Putamen (tissue), 1 donor: ENCODE results near the gene PIM1.

Source experiments
- DNase-seq: peaks from one replicate; pipeline ENCODE4 v3.0.0-alpha.2; 2016; ENCODE audit warnings: low spot score

PIM1 gene

GRCh38 chr6:37137201-37138090, 32.5 kb upstream of the PIM1 start:
- DNase-seq, result no peak

GRCh38 chr6:37138856-37139229, 31.1 kb upstream of the PIM1 start:
- no peak for DNase-seq

GRCh38 chr6:37139230-37139962, 30.6 kb upstream of the PIM1 start:
- no peak for DNase-seq

- DNase-seq, result no peak
Measured at GRCh38 chr6:37140145-37140544, 29.8 kb upstream of the PIM1 start.

DNA sequence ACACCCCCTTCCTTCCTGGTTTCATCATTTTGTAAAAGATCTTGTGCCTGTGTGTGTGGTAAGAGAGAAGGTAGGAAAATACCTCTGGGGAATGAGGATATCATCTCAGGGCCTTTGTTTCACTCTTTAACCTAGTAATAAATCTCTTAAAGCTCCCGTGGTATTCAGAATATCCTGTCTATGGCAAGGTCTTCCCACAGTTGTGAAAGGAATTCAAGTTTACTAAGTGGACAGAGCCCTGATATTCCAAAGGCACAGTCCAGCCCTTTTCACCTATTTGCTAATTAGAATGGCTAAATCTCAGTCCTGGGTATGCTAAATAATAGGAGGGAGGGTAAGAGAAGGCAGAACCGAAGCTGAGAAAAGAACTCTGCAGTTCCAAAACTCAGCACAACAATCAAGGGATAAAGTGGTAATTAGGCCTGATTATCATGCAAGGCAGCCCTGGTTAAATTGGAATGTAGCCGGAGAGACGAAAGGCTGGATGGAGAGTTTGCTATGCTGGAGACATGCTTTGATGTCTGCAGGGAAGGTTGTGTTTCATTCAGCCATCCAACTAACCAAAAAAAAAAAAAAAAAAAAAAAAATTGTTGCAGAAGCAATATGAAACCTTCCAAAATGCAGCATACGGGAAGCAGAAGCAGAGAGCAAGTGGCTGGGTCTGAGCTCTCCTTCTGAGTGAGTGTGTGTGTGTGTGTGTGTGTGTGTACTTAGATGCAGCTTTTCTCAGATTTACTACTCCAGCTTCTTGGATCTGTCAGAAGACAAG, 28.5 kb upstream of the PIM1 start:
- DNase-seq, result no peak

DNA sequence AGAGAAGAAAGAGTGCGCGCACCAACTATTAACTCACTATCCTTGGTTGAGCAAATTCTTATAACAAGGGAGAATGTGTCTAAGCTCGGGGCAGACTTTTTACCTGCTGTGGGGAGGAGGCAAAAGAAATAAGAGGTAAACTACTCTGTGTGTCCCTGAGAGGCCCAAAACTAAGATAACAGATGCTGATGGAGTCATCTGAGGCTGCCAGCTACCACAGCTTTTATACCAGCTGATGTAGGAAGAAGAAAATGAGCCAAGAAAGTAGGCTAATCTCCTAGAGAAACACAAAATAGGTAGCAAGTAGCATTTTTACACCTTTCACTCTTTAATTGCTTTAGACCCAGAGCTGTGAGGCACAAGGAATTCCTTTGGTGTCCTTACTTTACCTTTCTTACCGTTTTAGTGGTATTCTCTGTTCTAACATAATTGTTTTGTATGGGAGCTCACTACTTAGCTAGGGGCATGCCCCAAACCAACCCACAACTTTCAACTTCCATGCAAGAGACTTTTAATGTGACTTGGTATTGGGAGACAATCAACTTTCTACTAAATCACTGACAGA, 27.8 kb upstream of the PIM1 start:
- DNase-seq, result no peak

GRCh38 chr6:37143585-37143984, 26.4 kb upstream of the PIM1 start:
- no peak for DNase-seq

- DNase-seq, result no peak
Measured at GRCh38 chr6:37145443-37145842, 24.5 kb upstream of the PIM1 start.

GRCh38 chr6:37146735-37147157, 23.2 kb upstream of the PIM1 start:
- DNase-seq, result no peak

- no peak for DNase-seq
Measured at GRCh38 chr6:37149745-37150144, 20.2 kb upstream of the PIM1 start.

- DNase-seq, result no peak
Measured at GRCh38 chr6:37150314-37150713, 19.6 kb upstream of the PIM1 start.

DNA sequence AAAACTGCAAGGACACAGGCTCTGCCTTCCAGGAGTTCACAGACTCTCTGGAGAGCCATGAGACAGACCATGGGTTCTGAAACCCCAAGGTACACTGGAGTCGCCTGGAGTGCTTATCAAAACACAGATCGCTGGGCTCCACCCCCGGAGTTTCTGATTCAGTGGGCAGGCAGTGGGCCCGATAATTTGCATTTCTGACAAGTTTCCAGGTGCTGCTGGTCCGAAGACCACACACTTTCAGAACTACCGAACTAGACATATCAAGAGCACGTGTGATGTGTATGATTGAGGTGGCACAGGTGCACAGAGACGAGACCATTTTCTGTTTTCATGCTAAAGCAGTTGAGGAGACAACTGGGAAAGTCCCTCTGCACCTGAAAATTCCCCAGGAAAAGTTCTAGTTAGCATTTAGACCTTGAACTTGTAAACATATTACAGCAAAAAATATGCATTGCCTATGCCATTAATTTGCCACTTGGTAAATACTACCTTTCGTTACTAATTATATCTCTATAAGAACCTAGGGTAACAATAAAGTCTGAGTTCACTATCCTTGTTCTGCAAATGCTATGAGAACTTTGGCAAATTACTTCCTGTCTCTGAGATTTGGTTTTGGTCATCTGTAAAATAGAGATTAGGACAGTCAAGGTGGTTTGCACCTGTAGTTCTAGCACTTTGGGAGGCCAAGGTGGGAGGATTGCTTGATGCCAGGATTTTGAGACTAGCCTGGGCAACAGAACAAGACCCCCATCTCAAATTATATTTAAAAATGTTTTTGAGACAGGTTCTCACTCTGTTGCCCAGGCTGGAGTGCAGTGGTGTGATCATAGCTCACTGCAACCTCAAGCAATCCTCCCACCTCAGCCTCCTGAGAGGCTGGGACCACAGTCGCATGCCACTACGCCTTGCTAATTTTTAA, 14.3 kb upstream of the PIM1 start:
- no peak for DNase-seq

- DNase-seq, result no peak
Measured at GRCh38 chr6:37158508-37158907, 11.4 kb upstream of the PIM1 start.

DNA sequence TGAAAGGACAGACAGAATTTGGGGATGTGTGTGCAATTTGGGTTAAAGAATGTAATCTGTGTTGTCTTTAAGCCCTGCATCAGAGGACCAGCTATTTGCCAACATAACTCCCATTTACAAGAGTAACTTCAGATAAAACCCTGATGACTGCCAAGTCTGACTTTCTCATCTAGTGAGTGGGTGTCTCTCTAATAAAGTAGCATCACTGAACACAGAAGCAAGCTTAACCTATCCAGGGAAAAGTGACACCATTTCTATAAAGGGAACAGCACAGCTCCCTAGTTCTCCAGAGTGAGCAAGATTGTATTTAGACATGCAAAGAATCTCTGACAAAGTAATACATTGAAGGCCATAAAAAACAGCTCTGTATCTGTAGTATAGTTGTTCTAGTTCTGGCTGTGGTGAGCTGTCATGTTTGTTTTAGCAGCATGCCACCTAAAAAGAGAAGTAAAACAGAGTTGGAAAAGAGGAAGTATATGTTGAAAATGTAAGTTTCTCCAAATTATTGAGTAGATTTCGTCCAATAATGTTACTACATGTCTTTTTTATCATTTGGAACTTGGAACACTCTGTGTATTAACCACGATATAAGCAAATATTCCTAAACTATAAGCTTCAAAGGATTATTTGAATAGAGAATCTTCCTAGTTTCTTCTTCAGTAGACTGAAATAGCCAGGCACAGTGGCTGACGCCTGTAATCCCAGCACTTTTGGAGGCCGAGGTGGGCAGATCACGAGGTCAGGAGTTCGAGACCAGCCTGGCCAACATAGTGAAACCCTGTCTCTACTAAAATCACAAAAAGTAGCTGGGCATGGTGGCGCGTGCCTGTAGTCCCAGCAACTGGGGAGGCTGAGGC, 8.8 kb upstream of the PIM1 start:
- DNase-seq, result peak; percentile 36

GRCh38 chr6:37162740-37163139, 7.2 kb upstream of the PIM1 start:
- DNase-seq, result no peak

GRCh38 chr6:37168163-37168758, 1.7 kb upstream of the PIM1 start:
- DNase-seq, result no peak

DNA sequence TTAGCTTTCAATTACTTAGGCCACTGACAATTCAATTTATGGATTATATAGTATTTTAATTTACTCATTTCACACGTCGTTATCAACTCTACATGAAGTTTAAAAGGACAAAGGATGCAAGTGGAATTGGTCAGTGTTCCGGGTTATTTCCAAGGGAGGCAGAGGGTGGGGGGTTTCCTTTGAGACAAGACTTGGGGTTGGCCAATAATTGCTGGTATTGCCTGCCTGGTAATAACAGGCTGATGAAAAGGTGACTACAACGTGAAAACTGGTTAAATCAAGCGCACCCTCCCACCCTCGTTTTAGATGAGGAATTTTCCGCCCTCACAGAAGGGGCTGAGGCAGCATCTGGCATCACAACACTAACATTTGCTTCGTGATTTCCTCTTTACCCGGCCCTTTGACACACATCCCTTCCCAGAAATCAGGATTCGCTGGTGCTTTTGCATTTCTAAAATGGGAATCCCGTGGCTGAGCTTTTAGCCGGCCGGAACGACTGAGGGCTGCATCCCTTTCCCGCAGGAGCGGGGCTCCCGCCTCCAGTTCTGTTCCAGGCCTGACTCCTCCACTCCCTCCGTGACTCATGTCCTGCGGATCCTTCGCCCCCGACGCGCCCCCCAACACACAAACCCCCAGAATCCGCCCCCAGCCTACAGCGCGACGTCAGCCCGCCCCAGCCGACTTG, 999 bp upstream of the PIM1 start:
- no peak for DNase-seq

DNA sequence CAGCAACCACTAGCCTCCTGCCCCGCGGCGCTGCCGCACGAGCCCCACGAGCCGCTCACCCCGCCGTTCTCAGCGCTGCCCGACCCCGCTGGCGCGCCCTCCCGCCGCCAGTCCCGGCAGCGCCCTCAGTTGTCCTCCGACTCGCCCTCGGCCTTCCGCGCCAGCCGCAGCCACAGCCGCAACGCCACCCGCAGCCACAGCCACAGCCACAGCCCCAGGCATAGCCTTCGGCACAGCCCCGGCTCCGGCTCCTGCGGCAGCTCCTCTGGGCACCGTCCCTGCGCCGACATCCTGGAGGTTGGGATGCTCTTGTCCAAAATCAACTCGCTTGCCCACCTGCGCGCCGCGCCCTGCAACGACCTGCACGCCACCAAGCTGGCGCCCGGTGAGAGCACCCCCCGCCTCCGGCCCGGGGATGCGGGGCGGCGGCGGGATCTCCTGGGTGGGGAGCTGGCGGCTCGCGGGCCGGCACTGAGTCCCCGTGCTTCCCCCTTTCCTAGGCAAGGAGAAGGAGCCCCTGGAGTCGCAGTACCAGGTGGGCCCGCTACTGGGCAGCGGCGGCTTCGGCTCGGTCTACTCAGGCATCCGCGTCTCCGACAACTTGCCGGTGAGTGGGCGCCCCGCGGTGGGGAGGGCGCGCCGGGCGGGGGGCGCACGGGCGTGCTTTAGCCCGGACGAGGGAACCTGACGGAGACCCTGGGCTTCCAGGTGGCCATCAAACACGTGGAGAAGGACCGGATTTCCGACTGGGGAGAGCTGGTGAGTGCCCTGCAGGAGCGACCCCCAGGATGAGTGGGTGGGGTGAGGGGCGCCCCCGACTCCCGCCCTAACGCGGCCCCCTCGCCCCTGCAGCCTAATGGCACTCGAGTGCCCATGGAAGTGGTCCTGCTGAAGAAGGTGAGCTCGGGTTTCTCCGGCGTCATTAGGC, 585 bp downstream of the PIM1 start:
- DNase-seq, result no peak
